ENCODE data around the gene ZNF155.
"Not testable (repeated sequence)": the region's sequence is repeated elsewhere in the genome, so short reads cannot be mapped to it uniquely, and the experiment has no call there.

- TF ChIP-seq EZH2 (optimal IDR thresholded peaks at IDR 0.05; ENCODE audit: low read depth, low read length), result not testable (repeated sequence)
- TF ChIP-seq, protein P1, sequence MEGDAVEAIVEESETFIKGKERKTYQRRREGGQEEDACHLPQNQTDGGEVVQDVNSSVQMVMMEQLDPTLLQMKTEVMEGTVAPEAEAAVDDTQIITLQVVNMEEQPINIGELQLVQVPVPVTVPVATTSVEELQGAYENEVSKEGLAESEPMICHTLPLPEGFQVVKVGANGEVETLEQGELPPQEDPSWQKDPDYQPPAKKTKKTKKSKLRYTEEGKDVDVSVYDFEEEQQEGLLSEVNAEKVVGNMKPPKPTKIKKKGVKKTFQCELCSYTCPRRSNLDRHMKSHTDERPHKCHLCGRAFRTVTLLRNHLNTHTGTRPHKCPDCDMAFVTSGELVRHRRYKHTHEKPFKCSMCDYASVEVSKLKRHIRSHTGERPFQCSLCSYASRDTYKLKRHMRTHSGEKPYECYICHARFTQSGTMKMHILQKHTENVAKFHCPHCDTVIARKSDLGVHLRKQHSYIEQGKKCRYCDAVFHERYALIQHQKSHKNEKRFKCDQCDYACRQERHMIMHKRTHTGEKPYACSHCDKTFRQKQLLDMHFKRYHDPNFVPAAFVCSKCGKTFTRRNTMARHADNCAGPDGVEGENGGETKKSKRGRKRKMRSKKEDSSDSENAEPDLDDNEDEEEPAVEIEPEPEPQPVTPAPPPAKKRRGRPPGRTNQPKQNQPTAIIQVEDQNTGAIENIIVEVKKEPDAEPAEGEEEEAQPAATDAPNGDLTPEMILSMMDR (IDR thresholded peaks at IDR 0.05; ENCODE audit: low read length), result not testable (repeated sequence)
Measured at GRCh38 chr19:43949803-43950202, 34.2 kb upstream of the ZNF155 start.
